Measurements from ENCODE around the gene SCD5.
"Not testable (repeated sequence)": the region's sequence is repeated elsewhere in the genome, so short reads cannot be mapped to it uniquely, and the experiment has no call there.

The SCD5 gene
- total RNA-seq = 3.3 to 14.9 (median 7.6) reads per million in 4 experiments

DNA sequence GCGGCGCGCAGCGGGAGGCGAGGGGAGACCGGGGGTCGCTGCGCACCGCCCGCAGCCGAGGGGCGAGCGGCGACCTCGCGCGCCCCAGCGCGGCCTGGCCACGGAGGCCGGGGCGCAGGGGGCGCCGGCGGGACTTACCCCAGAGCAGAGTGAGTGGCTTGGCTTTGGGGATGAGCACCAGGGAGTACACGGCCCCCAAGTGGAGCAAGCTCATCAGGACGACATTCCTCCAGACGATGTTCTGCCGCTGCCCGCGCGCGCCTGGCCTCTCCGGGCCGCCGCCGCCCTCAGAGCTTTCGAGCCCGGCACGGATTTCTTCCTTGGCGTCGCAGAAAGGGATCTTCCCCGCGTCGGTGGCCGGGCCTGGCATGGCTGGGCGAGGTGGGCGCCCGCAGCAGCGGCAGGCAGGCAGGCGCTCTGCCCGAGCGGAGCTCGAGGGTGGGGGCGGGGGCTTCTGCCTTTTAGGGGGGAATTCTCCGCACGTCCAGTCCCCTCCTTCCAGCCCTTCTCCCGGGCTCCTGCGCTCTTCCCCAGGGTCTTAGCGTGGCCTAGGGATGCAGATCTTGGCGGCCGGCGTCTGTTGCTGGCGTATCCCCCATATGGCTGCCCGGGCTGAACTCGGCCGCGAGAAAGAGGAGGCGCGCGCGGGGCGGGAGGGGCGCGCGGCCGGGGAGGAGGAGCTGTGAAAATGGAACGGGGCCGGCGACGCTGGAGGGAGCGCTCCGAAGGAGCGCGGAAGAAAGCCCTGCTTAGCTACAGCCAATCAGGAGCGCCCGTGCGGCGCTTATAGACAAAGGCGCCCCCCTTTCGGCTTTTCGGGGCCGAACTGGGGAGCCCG, at the start of gene SCD5:
Gene SCD5, minus strand, starts transcription at position 629 of the 838 bp plus-strand sequence. Its CDS starts 259 bp downstream, at position 370.
- DNase-seq = peak; percentile 54

DNA sequence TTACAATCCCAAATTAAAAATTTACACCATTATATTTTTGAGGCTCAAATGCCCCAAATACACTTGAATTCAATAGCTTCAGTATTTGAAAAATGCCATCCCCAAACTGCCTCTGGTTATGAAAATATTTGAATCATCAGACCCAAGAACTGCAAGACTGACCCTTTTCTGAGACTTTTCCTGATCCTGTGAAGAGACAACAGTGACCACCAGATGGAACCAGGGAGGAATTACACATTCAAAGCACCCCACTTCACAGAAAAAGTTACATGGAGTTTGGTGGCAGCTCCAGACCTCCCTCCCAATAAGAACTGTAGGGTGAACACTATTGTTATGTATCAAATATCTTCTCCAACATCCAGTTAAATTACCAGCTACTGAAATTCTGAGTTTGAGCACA, 44.0 kb upstream of the SCD5 start:
- no peak for DNase-seq

DNA sequence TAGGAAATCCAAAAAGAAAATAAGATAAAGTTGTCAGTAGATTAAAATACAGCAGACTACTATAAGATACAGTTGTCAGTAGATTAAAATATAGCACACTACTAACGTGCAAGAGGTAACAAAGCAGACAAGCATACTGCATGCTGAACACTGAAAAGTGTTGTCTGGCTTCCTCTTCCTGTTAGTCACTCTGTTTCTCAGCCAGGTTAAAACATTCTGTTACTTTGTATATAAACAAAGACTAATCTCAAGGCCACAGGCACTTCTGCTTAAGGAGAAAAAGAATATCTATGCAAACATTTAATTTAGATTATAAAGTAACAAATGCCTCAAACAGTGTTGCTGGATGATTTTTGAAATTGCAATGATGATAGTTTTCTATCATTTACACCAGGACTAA, 41.0 kb upstream of the SCD5 start:
- no peak for DNase-seq

- no peak for DNase-seq
Measured at GRCh38 chr4:82833696-82834313, 35.2 kb upstream of the SCD5 start.

DNA sequence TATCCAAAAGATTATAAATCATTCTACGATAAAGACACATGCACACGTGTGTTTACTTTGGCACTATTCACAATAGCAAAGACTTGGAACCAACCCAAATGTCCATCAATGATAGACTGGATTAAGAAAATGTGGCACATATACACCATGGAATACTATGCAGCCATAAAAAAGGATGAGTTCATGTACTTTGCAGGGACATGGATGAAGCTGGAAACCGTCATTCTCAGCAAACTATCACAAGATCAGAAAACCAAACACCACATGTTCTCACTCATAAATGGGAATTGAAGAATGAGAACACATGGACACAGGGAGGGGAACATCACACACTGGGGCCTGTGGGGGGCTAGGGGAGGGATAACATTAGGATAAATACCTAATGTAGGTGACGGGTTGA, 34.5 kb upstream of the SCD5 start:
- DNase-seq = not testable (repeated sequence)

GRCh38 chr4:82825425-82825824, 26.8 kb upstream of the SCD5 start:
- no peak for DNase-seq

DNA sequence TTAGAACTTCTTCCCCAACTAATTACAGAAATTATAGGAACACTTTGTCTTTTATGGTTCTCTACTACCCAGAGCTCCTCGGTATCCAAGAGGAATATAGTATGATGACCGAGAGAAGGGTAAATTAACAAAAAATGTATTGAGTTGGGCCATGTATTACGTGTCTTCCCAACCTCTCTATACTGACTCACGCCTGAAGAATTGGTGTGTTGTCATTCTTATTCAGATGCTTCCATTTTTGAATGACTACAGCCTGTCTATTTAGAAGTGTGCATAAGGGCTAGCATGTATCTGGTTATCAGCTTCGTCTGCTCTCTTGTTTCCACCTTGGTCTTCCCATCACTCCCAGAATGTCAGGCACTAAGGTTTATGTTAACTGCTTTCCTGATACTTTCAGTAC, 24.5 kb upstream of the SCD5 start:
- no peak for DNase-seq

- no peak for DNase-seq
Measured at GRCh38 chr4:82820689-82821088, 22.1 kb upstream of the SCD5 start.

DNA sequence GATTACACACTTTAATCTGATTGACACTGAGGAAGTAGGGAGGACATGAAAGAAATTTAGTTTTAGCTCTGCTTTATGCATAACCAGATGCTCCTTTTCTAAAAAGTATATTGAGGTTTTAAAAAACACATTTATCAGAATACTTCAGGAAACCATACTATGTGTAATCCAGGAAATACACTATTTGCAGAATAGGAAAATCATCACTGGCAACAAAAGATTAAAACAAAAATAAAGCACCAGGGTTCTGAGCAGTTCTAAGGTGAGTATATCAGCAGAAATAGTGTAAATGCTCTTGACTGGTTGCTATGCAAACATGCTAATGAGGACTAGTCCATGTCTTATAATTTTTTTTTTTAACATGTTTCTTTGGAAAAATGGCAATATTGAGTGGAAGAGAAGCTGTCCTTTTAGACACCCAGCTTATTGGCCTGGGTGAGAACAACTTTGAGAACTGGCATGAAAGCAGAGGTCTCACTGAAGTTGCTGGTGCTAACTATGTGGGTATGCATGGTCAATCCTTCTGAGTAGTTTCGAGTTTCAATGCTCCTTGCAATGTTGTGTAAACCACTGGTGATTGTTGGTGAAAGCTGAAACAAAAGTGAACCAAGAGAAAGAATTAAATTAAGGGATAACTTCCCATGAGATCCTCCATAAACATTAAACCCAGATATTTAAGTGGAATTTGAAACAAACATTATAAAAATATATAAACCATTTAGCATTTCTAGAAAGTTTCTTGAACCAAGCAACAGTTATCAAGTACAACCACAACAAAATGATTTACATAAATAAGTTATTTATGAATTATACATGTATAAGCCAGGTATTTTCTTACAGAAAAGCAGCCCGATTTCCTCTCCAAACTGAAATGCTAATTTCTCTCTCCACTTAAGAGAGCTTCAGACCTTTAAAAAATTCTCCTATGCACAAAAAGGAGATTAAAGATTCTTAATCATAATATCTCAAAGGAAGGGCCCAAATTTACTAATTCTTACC, 20.4 kb upstream of the SCD5 start:
- no peak for DNase-seq

- DNase-seq = not testable (repeated sequence)
Measured at GRCh38 chr4:82816874-82817273, 18.3 kb upstream of the SCD5 start.

- no peak for DNase-seq
Measured at GRCh38 chr4:82814034-82814433, 15.4 kb upstream of the SCD5 start.

- no peak for DNase-seq
Measured at GRCh38 chr4:82811838-82812341, 13.3 kb upstream of the SCD5 start.

DNA sequence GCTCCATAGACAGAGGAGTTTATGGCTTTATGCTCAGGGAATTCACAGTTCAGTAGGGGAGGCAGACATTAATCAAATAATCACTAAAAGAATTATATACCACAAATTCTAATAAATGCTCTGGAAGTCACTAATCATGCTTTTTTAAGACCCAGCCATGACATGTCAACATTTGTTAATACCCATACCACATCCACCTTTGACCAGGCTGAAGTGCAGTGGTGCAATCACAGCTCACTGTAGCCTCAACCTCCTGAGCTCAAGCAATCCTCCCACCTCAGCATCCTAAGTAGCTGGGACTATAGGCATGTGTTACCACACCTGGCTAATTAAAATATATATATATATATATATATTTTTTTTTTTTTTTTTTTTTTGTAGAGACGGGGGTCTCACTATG, 12.8 kb upstream of the SCD5 start:
- no peak for DNase-seq

DNA sequence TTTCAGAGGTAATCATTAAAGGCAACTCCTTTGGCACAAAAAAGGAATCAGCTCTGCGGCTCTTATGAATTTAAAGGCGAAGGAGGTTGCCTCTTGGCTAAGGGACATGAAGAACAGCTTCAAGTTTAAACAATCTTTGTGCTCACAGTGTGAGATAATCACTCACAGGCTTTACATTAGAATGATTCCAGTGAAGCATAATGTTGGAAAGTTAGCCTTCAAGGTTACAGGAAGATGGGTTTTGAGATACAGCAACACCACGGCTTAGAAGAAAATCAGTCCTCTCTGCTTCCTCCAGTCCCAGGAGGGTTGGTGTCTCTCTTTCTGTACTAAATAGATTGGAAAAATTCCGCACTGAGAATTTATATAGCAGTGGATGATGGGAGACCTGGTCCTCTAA, 11.6 kb upstream of the SCD5 start:
- no peak for DNase-seq

GRCh38 chr4:82809619-82810018, 11.0 kb upstream of the SCD5 start:
- no peak for DNase-seq

DNA sequence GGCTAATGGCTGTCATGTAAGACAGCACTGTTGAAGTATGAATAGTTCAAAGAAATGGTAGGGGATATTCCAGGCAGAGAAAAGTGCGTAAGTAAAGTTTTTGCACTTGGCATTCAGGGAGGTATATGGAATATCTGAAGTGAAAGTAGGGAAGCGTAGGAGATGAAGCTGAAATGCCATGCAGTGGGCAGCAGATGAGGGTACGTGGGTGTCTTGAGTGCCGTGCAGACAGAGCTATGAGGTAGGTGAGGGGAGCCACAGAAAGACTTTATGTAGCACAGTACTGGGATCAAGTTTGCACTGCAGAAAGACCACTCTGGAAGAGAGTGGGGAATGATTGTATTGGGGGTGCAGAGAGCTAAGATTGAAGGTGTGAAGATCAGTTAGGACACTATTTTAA, 5.2 kb upstream of the SCD5 start:
- no peak for DNase-seq

- DNase-seq = no peak
Measured at GRCh38 chr4:82802911-82803310, 4.3 kb upstream of the SCD5 start.

DNA sequence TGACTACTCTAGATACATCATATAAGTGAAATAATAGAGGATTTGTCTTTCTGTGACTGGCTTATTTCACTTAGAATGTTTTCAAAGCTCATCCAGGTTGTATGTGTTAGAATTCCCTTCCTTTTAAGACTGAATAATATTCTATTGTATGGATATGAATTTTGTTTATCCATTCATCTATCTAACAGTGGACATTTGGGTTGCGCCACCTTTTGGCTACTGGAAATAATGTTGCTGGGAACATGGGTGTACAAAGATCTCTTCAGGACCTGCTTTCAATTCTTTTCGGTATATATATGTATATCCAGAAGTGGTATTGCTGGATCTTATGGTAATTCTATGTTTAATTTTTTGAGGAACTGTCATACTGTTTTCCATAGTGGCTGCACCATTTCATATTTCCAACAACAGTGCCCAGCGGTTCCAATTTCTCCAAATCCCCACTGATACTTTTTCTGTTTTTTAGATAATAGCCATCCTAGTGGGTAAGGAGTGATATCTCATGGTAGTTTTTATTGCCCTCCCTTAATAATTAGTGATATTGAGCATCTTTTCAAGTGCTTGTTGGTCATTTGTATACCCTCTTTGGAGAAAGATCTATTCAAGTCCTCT, 3.4 kb upstream of the SCD5 start:
- no peak for DNase-seq

DNA sequence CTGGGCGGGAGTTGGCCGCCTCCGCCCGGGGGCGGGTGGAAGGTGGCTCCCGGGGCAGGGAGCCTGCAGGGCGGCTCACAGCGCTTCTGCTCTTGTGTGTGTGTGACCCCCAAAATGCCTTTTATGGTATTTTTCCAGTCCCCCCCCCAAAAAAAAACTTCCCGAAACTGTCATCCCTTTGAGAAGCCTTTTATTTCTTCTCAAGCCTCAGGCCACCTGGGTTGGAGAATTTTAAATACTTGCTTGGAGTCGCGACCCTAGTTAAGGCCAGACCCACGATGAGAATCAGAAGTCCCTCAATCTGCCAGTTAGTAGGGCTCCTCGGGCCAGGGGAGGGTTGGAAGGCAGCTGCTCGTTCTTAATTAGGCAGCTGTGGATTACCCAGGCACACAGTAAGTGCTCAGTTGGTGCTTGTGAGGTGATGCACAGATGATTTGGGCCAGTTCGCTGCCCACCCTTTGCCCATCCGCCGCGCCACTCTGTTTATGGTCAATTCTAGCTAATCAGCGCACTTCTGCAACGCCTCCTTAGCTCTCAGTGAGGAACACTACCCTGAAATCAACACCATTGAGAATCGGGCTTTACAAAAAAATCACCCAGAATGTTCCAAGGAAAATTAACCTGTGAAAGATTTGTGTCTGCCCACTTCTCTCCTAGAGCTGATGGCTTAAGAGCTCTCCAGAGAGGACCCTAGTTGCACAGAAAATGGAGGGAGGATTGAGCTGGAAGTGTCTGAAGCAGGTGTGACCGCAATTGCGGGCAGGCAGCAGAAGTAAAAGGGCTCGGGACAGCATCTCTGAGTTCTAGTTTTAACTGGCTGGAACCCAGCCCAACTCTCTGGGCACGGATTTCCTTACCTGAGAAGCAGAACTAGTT, 648 bp upstream of the SCD5 start:
- DNase-seq = no peak

- no peak for DNase-seq
Measured at GRCh38 chr4:82797405-82798111, 1.0 kb downstream of the SCD5 start.

GRCh38 chr4:82797040-82797404, 1.6 kb downstream of the SCD5 start:
- no peak for DNase-seq

Measured in effector CD8-positive, alpha-beta T cell (primary cell).